Activated CD8-positive, alpha-beta T cell treated with anti-CD3 and anti-CD28 coated beads, Interleukin-2, amount 10 ng/mL, durations not matched to agents 7 days and 5 days (primary cell): ENCODE measurements around the gene CASP8AP2. TPM values are rescaled to one million over a fixed set of nuclear protein-coding genes. Genes with fewer than 3 reads are reported as not detected.
"Not testable (repeated sequence)": the region's sequence is repeated elsewhere in the genome, so short reads cannot be mapped to it uniquely, and the experiment has no call there.

Experiments used
- ATAC-seq: fragments of 150-1000 bp; cut with Tn5 transposase; one replicate; pipeline ENCODE4 v1.10.0; 2021; ENCODE audit warnings: moderate library complexity
- CTCF ChIA-PET: fragments of 350-600 bp; sonication (Branson Sonifier 250); formaldehyde crosslinking; loops from one replicate; lab custom pipeline; 2021; ENCODE audit warnings: antibody characterized with exemption; lab: Charles Lee
- POLR2A ChIA-PET: fragments of 350-600 bp; sonication (Branson Sonifier 250); formaldehyde crosslinking; loops from one replicate; lab custom pipeline; 2021; ENCODE audit warnings: antibody characterized with exemption; lab: Charles Lee
- DNase-seq: peaks from one replicate; pipeline ENCODE4 v3.0.0-alpha.2; 2020
- H3K27ac Mint-ChIP-seq: one replicate; pipeline ENCODE4 v1.8.0; 2021; ENCODE audit warnings: mild to moderate bottlenecking, mixed read lengths
- H3K27me3 Mint-ChIP-seq: one replicate; pipeline ENCODE4 v1.8.0; 2021; ENCODE audit warnings: low read depth, mixed read lengths
- H3K36me3 Mint-ChIP-seq: one replicate; pipeline ENCODE4 v1.8.0; 2021; ENCODE audit warnings: low read depth, mixed read lengths
- H3K4me1 Mint-ChIP-seq: one replicate; pipeline ENCODE4 v1.8.0; 2021; ENCODE audit warnings: low read depth, mixed read lengths
- H3K4me3 Mint-ChIP-seq: one replicate; pipeline ENCODE4 v1.8.0; 2021; ENCODE audit warnings: mild to moderate bottlenecking, mixed read lengths
- H3K9me3 Mint-ChIP-seq: one replicate; pipeline ENCODE4 v1.8.0; 2022; ENCODE audit warnings: mixed read lengths; ENCODE audit not compliant: insufficient read depth
- total RNA-seq, 2 experiments: library from RNA; stranded (reverse); gene quantifications; one replicate each; pipeline ENCODE4 v1.2.3, GENCODE V29; 2021

Gene CASP8AP2
- 10 to 100 TPM; 42.5 to 47.3 TPM for total RNA-seq

DNA sequence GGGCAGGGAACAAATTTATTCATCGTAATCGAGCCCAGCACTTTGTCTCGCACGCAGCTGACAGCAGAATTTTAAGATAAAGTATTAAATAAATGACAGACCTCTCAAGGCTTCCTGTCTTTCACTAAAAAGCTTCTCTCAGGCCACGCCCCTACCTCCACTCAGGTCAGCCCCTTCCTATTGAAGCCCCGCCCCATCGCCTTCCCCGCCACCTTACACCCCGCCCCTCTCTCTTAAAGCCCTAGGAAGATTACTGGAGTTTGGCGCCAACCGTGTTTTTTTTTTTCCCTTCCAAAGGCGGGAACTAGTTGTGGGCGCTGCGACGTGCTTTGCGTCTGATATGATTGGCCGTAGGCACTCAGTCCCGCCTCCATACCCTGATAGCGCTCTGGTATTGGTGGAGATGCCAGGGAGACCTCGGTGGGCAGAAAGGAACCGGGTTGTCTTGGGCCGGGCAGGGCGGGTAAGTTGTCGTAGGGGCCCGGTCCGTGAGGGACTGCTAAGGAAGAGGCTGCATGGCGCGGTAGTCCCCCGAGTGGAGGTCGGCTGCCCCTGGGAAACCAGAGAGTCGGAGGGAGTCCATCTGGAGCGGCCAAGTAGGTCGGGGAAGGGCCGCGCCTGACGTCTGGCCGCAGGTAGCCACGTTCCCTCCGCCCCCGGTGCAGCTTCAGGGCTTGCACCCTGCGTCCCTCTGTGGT is at the start of gene CASP8AP2:
TSS of gene CASP8AP2 (plus strand) at position 409 of the 698 bp plus-strand sequence.
- Mint-ChIP-seq H3K36me3 (peaks cover 37% of the 10 kb centered on the region), H3K9me3 (no peaks in the 10 kb centered on the region), H3K27ac (peak within 1 kb of the TSS; percentile 98), H3K27me3 (no peaks in the 10 kb centered on the region), H3K4me3 (peak within 1 kb of the TSS; percentile 99), H3K4me1 (peaks cover 34% of the 10 kb centered on the region)
- POLR2A ChIA-PET, result interaction anchor here (0.6 to 2.5 kb wide), 17 partner anchors 9 to 758 kb away, joined by 3 to 76 read pairs (median 3); partner anchors contain the start of genes MDN1, PM20D2 and PNRC1
- ATAC-seq (peak; percentile 98), DNase-seq (peak; percentile 98)
- CTCF ChIA-PET, result interaction anchor here (0.9 to 2.2 kb wide), 6 partner anchors 10 to 649 kb away, joined by 3 to 24 read pairs (median 4); partner anchors contain the start of gene MDN1

GRCh38 chr6:89781070-89782034 is 48.3 kb upstream of the CASP8AP2 start:
- POLR2A ChIA-PET, result no interaction called here
- Mint-ChIP-seq H3K27ac (no peak overlapping the region), H3K4me1 (no peaks in the 10 kb centered on the region), H3K4me3 (no peak overlapping the region), H3K9me3 (no peaks in the 10 kb centered on the region), H3K27me3 (no peaks in the 10 kb centered on the region), H3K36me3 (peaks cover 68% of the 10 kb centered on the region)
- ATAC-seq, result no peak
- no peak for DNase-seq
- CTCF ChIA-PET, result interaction anchor here (1.6 kb wide), 1 partner anchor 12 kb away, joined by 5 read pairs; no protein-coding TSS in a partner anchor

GRCh38 chr6:89782222-89782621 is 47.5 kb upstream of the CASP8AP2 start:
- Mint-ChIP-seq H3K4me3 (no peak overlapping the region), H3K27me3 (no peaks in the 10 kb centered on the region), H3K9me3 (no peaks in the 10 kb centered on the region), H3K4me1 (no peaks in the 10 kb centered on the region), H3K27ac (no peak overlapping the region), H3K36me3 (peaks cover 66% of the 10 kb centered on the region)
- DNase-seq (no peak), ATAC-seq (no peak)
- CTCF ChIA-PET, result interaction anchor here (1.6 kb wide), 1 partner anchor 11 kb away, joined by 5 read pairs; no protein-coding TSS in a partner anchor
- POLR2A ChIA-PET, result no interaction called here

DNA sequence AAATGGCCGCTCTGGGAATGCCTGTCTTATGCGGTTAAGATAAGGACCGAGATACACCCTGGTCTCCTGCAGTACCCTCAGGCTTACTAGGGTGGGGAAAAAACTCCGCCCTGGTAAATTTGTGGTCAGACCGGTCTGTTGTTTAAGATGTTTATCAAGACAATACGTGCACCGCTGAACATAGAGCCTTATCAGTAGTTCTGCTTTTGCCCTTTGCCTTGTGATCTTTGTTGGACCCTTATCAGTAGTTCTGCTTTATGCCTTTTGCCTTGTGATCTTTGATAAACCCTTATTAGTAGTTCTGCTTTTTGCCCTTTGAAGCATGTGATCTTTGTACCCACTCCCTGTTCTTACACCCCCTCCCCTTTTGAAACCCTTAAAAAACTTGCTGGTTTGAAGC is 46.4 kb upstream of the CASP8AP2 start:
- not testable (repeated sequence) for H3K27ac Mint-ChIP-seq
- CTCF ChIA-PET, result interaction anchor here (1.6 kb wide), 1 partner anchor 10 kb away, joined by 5 read pairs; no protein-coding TSS in a partner anchor

GRCh38 chr6:89784838-89785237 is 44.8 kb upstream of the CASP8AP2 start:
- Mint-ChIP-seq H3K9me3 (no peaks in the 10 kb centered on the region), H3K4me3 (no peak overlapping the region), H3K27ac (no peak overlapping the region), H3K27me3 (no peaks in the 10 kb centered on the region), H3K36me3 (peaks cover 69% of the 10 kb centered on the region), H3K4me1 (no peaks in the 10 kb centered on the region)
- ATAC-seq, result no peak
- ChIA-PET CTCF (no interaction called here), POLR2A (no interaction called here)
- DNase-seq, result no peak

More for the DNA sequence above, 46.4 kb upstream of the CASP8AP2 start:
- H3K4me3 Mint-ChIP-seq, ATAC-seq, H3K27me3 Mint-ChIP-seq, DNase-seq, POLR2A ChIA-PET, H3K4me1 Mint-ChIP-seq, H3K9me3 Mint-ChIP-seq: not testable (repeated sequence)
- H3K36me3 Mint-ChIP-seq, result peaks cover 69% of the 10 kb centered on the region

- Mint-ChIP-seq H3K4me1 (peaks cover 5% of the 10 kb centered on the region), H3K27me3 (no peaks in the 10 kb centered on the region), H3K36me3 (peaks cover 51% of the 10 kb centered on the region), H3K4me3 (no peak overlapping the region), H3K27ac (no peak overlapping the region), H3K9me3 (no peaks in the 10 kb centered on the region)
- CTCF ChIA-PET, result no interaction called here
- DNase-seq, result no peak
- POLR2A ChIA-PET, result interaction anchor here (0.6 kb wide), 1 partner anchor 686 kb away, joined by 3 read pairs; no protein-coding TSS in a partner anchor
- no peak for ATAC-seq
Observed at GRCh38 chr6:89786970-89787369, 42.7 kb upstream of the CASP8AP2 start.

DNA sequence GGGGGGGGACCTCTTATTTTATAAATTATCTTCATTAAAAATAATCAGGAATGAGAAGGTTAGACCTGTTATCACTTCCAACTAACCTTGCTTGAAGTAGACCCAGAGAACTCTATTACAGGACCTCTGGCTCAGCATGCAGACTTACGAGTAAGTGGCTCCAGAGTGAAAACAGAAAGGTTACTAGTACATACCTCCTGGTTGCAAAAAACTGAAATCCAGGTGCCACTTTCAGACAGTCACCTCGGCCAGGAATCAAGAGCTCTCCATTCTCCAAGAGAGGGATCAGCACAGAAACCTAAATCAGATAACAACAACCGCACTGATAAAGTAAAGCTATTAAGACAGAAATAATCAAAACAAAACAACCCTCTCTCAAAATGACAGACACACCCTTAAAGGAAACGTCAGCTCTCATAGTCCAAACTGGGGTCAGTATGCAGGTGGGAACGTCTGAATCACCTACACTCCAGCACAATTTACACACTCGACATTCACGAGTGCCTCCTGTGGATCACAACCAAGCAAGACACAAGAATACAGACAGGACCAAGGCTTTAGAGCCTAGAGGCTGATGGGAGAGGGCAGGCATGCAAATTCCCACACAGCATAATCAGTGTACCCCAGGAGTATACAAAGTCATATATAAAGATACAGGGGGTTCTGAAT is 41.9 kb upstream of the CASP8AP2 start:
- Mint-ChIP-seq H3K36me3 (peaks cover 50% of the 10 kb centered on the region), H3K4me3 (no peak overlapping the region), H3K27ac (no peak overlapping the region), H3K27me3 (no peaks in the 10 kb centered on the region), H3K9me3 (no peaks in the 10 kb centered on the region), H3K4me1 (peaks cover 7% of the 10 kb centered on the region)
- ChIA-PET POLR2A (interaction anchor here (0.6 kb wide), 1 partner anchor 42 kb away, joined by 3 read pairs; the partner anchor contains the start of gene CASP8AP2), CTCF (no interaction called here)
- ATAC-seq, result no peak
- DNase-seq, result no peak

DNA sequence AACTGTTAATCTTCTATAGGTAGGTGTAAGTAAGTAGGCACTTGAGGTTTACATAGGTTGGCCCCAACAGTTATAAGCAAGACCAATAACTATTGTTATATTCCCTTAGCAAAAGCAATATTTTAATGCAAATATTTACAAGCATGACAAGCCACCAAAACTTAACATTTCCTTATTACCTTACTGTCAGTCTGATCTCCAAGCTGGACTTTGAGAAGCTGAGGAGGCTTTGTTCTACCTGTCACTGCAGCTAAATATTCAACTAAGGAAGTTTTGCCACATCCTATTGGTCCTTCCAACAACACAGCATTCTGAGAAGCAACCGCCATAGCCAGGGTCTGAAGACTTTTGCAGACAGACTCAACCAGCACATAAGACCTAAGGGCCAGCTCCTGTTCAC is 39.7 kb upstream of the CASP8AP2 start:
- Mint-ChIP-seq H3K27me3 (no peaks in the 10 kb centered on the region), H3K36me3 (peaks cover 52% of the 10 kb centered on the region), H3K27ac (no peak overlapping the region), H3K9me3 (no peaks in the 10 kb centered on the region), H3K4me3 (no peak overlapping the region), H3K4me1 (peaks cover 29% of the 10 kb centered on the region)
- CTCF ChIA-PET, result no interaction called here
- POLR2A ChIA-PET, result no interaction called here
- DNase-seq (no peak), ATAC-seq (no peak)

GRCh38 chr6:89790403-89790802 is 39.3 kb upstream of the CASP8AP2 start:
- POLR2A ChIA-PET, result no interaction called here
- Mint-ChIP-seq H3K36me3 (peaks cover 52% of the 10 kb centered on the region), H3K4me3 (no peak overlapping the region), H3K9me3 (no peaks in the 10 kb centered on the region), H3K4me1 (peaks cover 33% of the 10 kb centered on the region), H3K27me3 (no peaks in the 10 kb centered on the region), H3K27ac (no peak overlapping the region)
- ATAC-seq, result no peak
- CTCF ChIA-PET, result no interaction called here
- no peak for DNase-seq

GRCh38 chr6:89792881-89793280 is 36.8 kb upstream of the CASP8AP2 start:
- ATAC-seq, result peak; percentile 72
- ChIA-PET CTCF (interaction anchor here (0.6 to 3.4 kb wide), 29 partner anchors 10 to 686 kb away, joined by 3 to 18 read pairs (median 4); partner anchors contain the start of genes ANKRD6 and MDN1), POLR2A (interaction anchor here (0.8 to 1.2 kb wide), 3 partner anchors 27 to 155 kb away, joined by 3 to 6 read pairs (median 4); partner anchors contain the start of gene LYRM2)
- DNase-seq, result peak; percentile 56
- Mint-ChIP-seq H3K27me3 (no peaks in the 10 kb centered on the region), H3K27ac (peak overlapping the region; percentile 92), H3K36me3 (peaks cover 50% of the 10 kb centered on the region), H3K9me3 (no peaks in the 10 kb centered on the region), H3K4me1 (peaks cover 40% of the 10 kb centered on the region), H3K4me3 (peak overlapping the region; percentile 22)

DNA sequence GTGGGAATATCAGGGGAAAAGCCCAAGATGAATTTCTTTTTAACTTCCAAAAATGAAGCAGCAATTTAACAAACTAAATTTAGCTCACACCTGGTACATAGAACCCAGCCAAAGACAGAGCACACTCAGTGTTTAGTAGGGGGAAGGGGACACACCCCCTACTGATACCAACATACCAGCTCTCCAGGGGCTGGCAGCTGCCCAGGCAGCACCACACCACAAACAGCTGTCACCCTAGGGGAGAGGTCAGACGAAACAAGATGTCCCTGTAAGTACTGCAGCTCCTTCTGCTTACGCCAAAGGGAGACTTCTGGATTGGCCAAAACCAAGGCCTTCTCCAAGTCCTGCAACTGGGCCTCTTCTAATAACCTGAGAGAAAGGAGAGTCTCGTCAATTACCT is 36.1 kb upstream of the CASP8AP2 start:
- Mint-ChIP-seq H3K4me1 (peaks cover 40% of the 10 kb centered on the region), H3K9me3 (no peaks in the 10 kb centered on the region), H3K27ac (peak overlapping the region; percentile 92), H3K27me3 (no peaks in the 10 kb centered on the region), H3K4me3 (peak overlapping the region; percentile 51), H3K36me3 (peaks cover 43% of the 10 kb centered on the region)
- DNase-seq, result no peak
- ChIA-PET POLR2A (interaction anchor here (0.8 to 1.2 kb wide), 3 partner anchors 27 to 155 kb away, joined by 3 to 6 read pairs (median 4); partner anchors contain the start of gene LYRM2), CTCF (interaction anchor here (0.6 to 3.4 kb wide), 29 partner anchors 9 to 685 kb away, joined by 3 to 18 read pairs (median 4); partner anchors contain the start of genes ANKRD6 and MDN1)
- ATAC-seq, result peak; percentile 28
